Measurements from ENCODE around the gene IVL. TPM values are rescaled to one million over a fixed set of nuclear protein-coding genes. Genes with fewer than 3 reads are reported as not detected.

IVL gene
- polyA plus RNA-seq, 3 donors: 0.09 to 0.16 TPM; not detected in 1

DNA sequence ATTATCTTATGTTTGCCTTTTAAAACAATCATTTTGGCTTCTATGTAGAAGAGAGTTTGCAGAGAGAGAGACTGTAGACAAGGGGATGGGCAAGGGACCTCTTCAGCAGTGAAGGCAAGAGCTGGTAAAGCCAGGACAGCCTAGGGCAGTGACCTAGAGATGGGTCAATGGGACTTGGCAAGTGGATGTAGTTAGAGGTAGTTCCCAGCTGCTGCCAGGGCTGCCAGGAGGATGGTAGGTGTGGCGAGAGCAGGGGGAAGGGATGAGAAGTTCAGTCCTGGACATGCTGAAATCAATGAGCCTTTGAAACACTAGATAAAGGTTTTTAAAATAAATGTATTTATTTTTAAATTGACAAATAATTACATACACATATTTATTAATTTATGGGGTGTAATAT, 32.3 kb downstream of the IVL start:
- DNase-seq (ENCODE audit: extremely low read depth in 1 of 11, low read depth in 9 of 11, low spot score in 4 of 11): no peak

DNA sequence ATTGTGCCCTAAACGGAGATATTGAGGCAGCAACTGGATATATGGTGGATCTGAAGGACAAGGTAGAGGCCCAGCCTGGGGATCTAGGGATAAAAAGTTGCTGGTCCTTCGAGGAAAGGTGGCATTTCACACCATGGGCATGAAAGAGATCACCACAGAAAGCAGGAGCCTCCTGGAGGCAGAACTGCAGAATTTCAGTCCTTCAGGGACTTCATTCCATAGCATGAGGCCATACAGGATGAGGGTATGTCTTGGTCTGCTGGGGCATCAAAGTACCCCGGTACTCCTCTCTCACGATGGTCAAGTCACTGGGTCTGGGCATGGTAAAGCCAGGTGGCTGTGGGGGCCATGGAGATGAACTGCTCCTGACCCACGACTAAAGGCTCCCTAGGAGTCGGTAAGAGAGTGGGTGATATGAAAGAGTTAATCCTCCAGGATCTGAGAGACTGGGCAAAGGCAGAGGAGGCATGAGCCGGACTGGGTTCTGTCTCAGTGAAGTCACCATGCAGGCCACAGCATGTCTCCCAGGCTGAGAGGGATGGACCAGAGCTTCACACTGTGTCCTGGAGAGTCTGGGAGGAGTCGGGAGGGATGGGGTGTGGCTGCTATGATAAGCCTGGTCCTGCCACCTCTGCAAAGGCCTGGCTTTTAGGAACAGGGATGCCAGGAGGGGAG, 32.8 kb downstream of the IVL start:
- no peak for DNase-seq (ENCODE audit: extremely low read depth in 1 of 11, low read depth in 9 of 11, low spot score in 4 of 11)

- DNase-seq (ENCODE audit: extremely low read depth in 1 of 11, low read depth in 9 of 11, low spot score in 4 of 11): no peak
These were observed 33.8 kb downstream of the IVL start for GRCh38 chr1:152942161-152942560.

- no peak for DNase-seq (ENCODE audit: extremely low read depth in 1 of 11, low read depth in 9 of 11, low spot score in 4 of 11)
These were observed 37.9 kb downstream of the IVL start for GRCh38 chr1:152946248-152946647.

DNA sequence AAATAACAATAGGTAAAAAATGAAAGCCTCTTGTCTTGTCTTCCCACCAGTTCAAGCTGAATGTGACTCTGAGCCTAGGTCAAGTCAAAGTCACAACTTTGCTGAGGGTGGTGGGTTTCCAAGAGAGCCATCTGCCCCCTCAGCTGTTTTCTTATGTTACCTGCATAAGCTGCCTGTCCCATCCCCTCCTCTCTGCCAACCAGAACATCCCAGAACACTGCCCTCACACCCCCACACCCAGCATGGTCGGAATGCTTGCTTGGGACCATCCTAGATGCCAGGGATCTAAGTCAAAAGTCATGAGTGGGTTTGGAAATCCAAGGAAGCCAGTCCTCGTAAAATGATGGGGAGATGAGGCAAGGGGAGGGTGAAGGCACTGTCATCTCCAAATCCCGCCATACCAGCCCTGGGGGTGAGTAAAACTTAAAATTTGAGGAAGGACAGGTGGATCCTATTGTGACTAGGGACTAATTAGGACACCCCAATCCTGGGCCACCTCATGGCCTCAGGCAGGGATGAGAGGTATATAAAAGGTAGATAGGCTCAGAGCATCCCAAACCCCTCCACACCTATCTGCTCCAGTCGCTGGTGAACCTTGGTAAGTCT, 38.4 kb downstream of the IVL start, which contains the start of gene SPRR5:
Gene SPRR5, plus strand, starts transcription at position 556 of the 606 bp plus-strand sequence. CDS start 1,349 bp downstream, outside the sequence.
- DNase-seq (ENCODE audit: extremely low read depth in 1 of 11, low read depth in 9 of 11, low spot score in 4 of 11): no peak

- no peak for DNase-seq (ENCODE audit: extremely low read depth in 1 of 11, low read depth in 9 of 11, low spot score in 4 of 11)
These were observed 43.4 kb downstream of the IVL start for GRCh38 chr1:152951711-152952110.

- DNase-seq (ENCODE audit: extremely low read depth in 1 of 11, low read depth in 9 of 11, low spot score in 4 of 11): no peak
These were observed 45.4 kb downstream of the IVL start for GRCh38 chr1:152953761-152954160.

- no peak for DNase-seq (ENCODE audit: extremely low read depth in 1 of 11, low read depth in 9 of 11, low spot score in 4 of 11)
These were observed 46.1 kb downstream of the IVL start for GRCh38 chr1:152954436-152954835.

- DNase-seq (ENCODE audit: extremely low read depth in 1 of 11, low read depth in 9 of 11, low spot score in 4 of 11): no peak
These were observed 49.2 kb downstream of the IVL start for GRCh38 chr1:152957561-152957960.

- no peak for DNase-seq (ENCODE audit: extremely low read depth in 1 of 11, low read depth in 9 of 11, low spot score in 4 of 11)
These were observed 50.9 kb downstream of the IVL start for GRCh38 chr1:152959273-152959672.

DNA sequence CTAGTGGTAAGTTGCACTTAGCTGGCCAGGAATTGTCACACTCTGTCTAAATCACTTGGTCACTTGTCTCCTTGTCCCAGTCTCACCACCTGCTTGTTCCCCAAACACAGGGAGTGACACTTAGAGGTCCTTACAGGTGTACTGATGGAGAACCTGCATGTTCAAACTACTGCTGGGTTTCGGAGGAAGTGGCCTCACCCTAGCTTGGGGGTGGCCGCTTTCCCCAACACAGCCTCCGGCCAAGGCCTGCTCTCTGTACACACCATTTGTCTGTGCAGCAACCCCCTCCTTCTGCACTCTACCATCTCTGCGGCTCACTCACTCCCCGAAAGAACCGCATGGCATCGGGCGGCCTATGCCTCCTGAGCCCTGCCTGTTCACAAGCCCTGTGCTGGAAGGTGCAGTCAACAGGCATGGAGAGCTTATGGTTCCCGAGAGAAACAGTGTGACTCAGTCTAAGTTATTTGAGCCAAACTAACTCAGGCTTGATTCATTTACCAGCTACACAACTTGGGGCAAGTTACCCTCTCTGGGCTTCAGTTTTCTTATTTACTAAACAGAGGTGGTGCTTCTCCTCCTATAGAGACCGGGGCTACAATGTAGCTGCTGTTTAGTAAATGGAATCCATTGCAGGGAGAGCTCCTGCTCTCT, 51.6 kb downstream of the IVL start:
- DNase-seq (ENCODE audit: extremely low read depth in 1 of 11, low read depth in 9 of 11, low spot score in 4 of 11): no peak

- DNase-seq (ENCODE audit: extremely low read depth in 1 of 11, low read depth in 9 of 11, low spot score in 4 of 11): no peak
These were observed 52.2 kb downstream of the IVL start for GRCh38 chr1:152960452-152961044.

Other genes starting within 250 kb of the IVL start
- gene LCE2D, start 245.2 kb upstream of the IVL start, polyA plus RNA-seq (ENCODE audit: insufficient read length in 3 of 3): not detected
- not detected for gene LCE2C, start 233.3 kb upstream of the IVL start, polyA plus RNA-seq (ENCODE audit: insufficient read length in 3 of 3)
- gene LCE2B, start 222.4 kb upstream of the IVL start, polyA plus RNA-seq (ENCODE audit: insufficient read length in 3 of 3): not detected
- not detected for gene LCE2A, start 210.2 kb upstream of the IVL start, polyA plus RNA-seq (ENCODE audit: insufficient read length in 3 of 3)
- gene LCE4A, start 200.4 kb upstream of the IVL start, polyA plus RNA-seq (ENCODE audit: insufficient read length in 3 of 3): not detected
- gene KPRP, start 150.5 kb upstream of the IVL start, polyA plus RNA-seq (ENCODE audit: insufficient read length in 3 of 3): not detected
- not detected for gene LCE1F, start 133.4 kb upstream of the IVL start, polyA plus RNA-seq (ENCODE audit: insufficient read length in 3 of 3)
- gene LCE1E, start 122.3 kb upstream of the IVL start, polyA plus RNA-seq (ENCODE audit: insufficient read length in 3 of 3): not detected
- gene LCE1D, start 111.8 kb upstream of the IVL start, polyA plus RNA-seq (ENCODE audit: insufficient read length in 3 of 3): not detected
- not detected for gene LCE1C, start 101.9 kb upstream of the IVL start, polyA plus RNA-seq (ENCODE audit: insufficient read length in 3 of 3)
- gene LCE1B, start 96.6 kb upstream of the IVL start, polyA plus RNA-seq (ENCODE audit: insufficient read length in 3 of 3): not detected
- not detected for gene LCE1A, start 81.1 kb upstream of the IVL start, polyA plus RNA-seq (ENCODE audit: insufficient read length in 3 of 3)
- gene LCE6A, start 65.7 kb upstream of the IVL start, polyA plus RNA-seq (ENCODE audit: insufficient read length in 3 of 3): not detected
- gene LCE7A, start 48.5 kb upstream of the IVL start, polyA plus RNA-seq (ENCODE audit: insufficient read length in 3 of 3): not detected
- not detected for gene SMCP, start 30.2 kb upstream of the IVL start, polyA plus RNA-seq (ENCODE audit: insufficient read length in 3 of 3)
- not detected for gene SPRR5, start 38.7 kb downstream of the IVL start, polyA plus RNA-seq (ENCODE audit: insufficient read length in 3 of 3)
- gene SPRR4, start 62.1 kb downstream of the IVL start, polyA plus RNA-seq (ENCODE audit: insufficient read length in 3 of 3): not detected
- gene SPRR1A, start 75.5 kb downstream of the IVL start, polyA plus RNA-seq (ENCODE audit: insufficient read length in 3 of 3): not detected
- gene SPRR3, start 93.2 kb downstream of the IVL start, polyA plus RNA-seq (ENCODE audit: insufficient read length in 3 of 3): not detected
- not detected for gene SPRR1B, start 122.7 kb downstream of the IVL start, polyA plus RNA-seq (ENCODE audit: insufficient read length in 3 of 3)
- gene SPRR2D, start 132.6 kb downstream of the IVL start, polyA plus RNA-seq (ENCODE audit: insufficient read length in 3 of 3): not detected
- not detected for gene SPRR2A, start 149.0 kb downstream of the IVL start, polyA plus RNA-seq (ENCODE audit: insufficient read length in 3 of 3)
- gene SPRR2B, start 163.1 kb downstream of the IVL start, polyA plus RNA-seq (ENCODE audit: insufficient read length in 3 of 3): not detected
- not detected for gene SPRR2E, start 186.0 kb downstream of the IVL start, polyA plus RNA-seq (ENCODE audit: insufficient read length in 3 of 3)
- not detected for gene SPRR2F, start 205.0 kb downstream of the IVL start, polyA plus RNA-seq (ENCODE audit: insufficient read length in 3 of 3)
- not detected for gene SPRR2G, start 242.3 kb downstream of the IVL start, polyA plus RNA-seq (ENCODE audit: insufficient read length in 3 of 3)